Chondrocyte (in vitro differentiated cells): Measurements from ENCODE around the gene KCND3. TPM values are rescaled to one million over a fixed set of nuclear protein-coding genes. Genes with fewer than 3 reads are reported as not detected.
A peak's percentile ranks its signal among the peaks of the same experiment; 100 is the strongest.

Experiments used
- DNase-seq: peaks from one replicate; pipeline ENCODE4 v3.0.0; 2021; ENCODE audit warnings: mixed read lengths, low spot score
- H3K27ac Mint-ChIP-seq: one replicate; pipeline ENCODE4 v1.8.0; 2021; ENCODE audit warnings: mild to moderate bottlenecking, moderate library complexity, mixed read lengths; ENCODE audit not compliant: unreplicated experiment
- H3K27me3 Mint-ChIP-seq: 2 replicates; pipeline ENCODE4 v1.8.0; 2021; ENCODE audit warnings: low read depth, mixed read lengths
- H3K36me3 Mint-ChIP-seq: 2 replicates; pipeline ENCODE4 v1.8.0; 2021; ENCODE audit warnings: low read depth, mixed read lengths
- H3K4me1 Mint-ChIP-seq: 2 replicates; pipeline ENCODE4 v1.8.0; 2021; ENCODE audit warnings: low read depth, mild to moderate bottlenecking, mixed read lengths
- H3K4me3 Mint-ChIP-seq: one replicate; pipeline ENCODE4 v1.8.0; 2021; ENCODE audit warnings: mild to moderate bottlenecking, moderate library complexity, mixed read lengths; ENCODE audit not compliant: unreplicated experiment
- H3K9me3 Mint-ChIP-seq: 2 replicates; pipeline ENCODE4 v1.8.0; 2021; ENCODE audit warnings: low read depth, mixed read lengths
- CTCF ChIP-seq: fragments of 200-600 bp; sonication (generic); IDR thresholded peaks from 2 replicates; pipeline ENCODE4 v1.5.0; 2021; ENCODE audit warnings: antibody characterized with exemption, mild to moderate bottlenecking, moderate library complexity
- total RNA-seq: library from RNA; stranded (reverse); gene quantifications from 3 replicates; pipeline ENCODE4 v1.2.1, GENCODE V29; 2021

The KCND3 gene
- total RNA-seq, 1 donor from 2014 or later = 0.99 TPM

DNA sequence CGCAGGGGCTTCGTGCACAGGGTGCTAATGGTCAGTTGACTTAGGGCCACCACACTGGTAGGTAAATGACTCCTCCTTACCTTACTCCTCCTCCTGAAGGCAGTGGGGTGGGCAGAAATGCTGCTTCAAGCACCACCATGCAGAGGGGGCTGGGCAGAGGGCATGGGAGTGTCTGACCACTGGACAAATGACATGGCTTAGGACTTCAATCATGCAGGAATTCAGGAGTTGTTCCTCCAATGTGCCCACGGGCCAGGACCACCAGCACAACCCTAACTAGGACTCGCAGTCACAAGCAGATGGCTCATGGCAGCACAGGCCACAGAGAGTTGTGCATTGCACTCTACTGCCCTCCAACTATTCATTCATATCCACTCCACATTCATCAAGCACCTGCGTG is 65.7 kb downstream of the KCND3 start:
- Mint-ChIP-seq H3K4me3 (no peak overlapping the region), H3K4me1 (peaks cover 11% of the 10 kb centered on the region)
- no peak for DNase-seq

GRCh38 chr1:111921948-111922347 is 67.5 kb downstream of the KCND3 start:
- DNase-seq = no peak
- Mint-ChIP-seq H3K36me3 (no peaks in the 10 kb centered on the region), H3K27ac (no peak overlapping the region), H3K4me1 (peaks cover 11% of the 10 kb centered on the region), H3K4me3 (no peak overlapping the region), H3K9me3 (no peaks in the 10 kb centered on the region), H3K27me3 (peaks cover 6% of the 10 kb centered on the region)
- TF ChIP-seq CTCF = no peak

More for the DNA sequence above, 65.7 kb downstream of the KCND3 start:
- no peak overlapping the region for H3K27ac Mint-ChIP-seq
- H3K27me3 Mint-ChIP-seq = peaks cover 12% of the 10 kb centered on the region
- H3K9me3 Mint-ChIP-seq = no peaks in the 10 kb centered on the region
- H3K36me3 Mint-ChIP-seq = no peaks in the 10 kb centered on the region
- TF ChIP-seq CTCF = no peak

- no peak for DNase-seq
- Mint-ChIP-seq H3K4me1 (peaks cover 11% of the 10 kb centered on the region), H3K27me3 (peaks cover 3% of the 10 kb centered on the region), H3K36me3 (no peaks in the 10 kb centered on the region), H3K9me3 (no peaks in the 10 kb centered on the region), H3K27ac (peak overlapping the region; percentile 87), H3K4me3 (peak overlapping the region; percentile 2)
- no peak for TF ChIP-seq CTCF
Observed at GRCh38 chr1:111920221-111921024, 69.0 kb downstream of the KCND3 start.

- Mint-ChIP-seq H3K9me3 (no peaks in the 10 kb centered on the region), H3K27me3 (peaks cover 14% of the 10 kb centered on the region), H3K36me3 (no peaks in the 10 kb centered on the region), H3K4me1 (no peaks in the 10 kb centered on the region), H3K27ac (no peak overlapping the region), H3K4me3 (no peak overlapping the region)
- no peak for TF ChIP-seq CTCF
- no peak for DNase-seq
Observed at GRCh38 chr1:111911776-111912515, 77.5 kb downstream of the KCND3 start.

- no peak for TF ChIP-seq CTCF
- Mint-ChIP-seq H3K4me3 (no peak overlapping the region), H3K36me3 (no peaks in the 10 kb centered on the region), H3K27me3 (peaks cover 20% of the 10 kb centered on the region), H3K27ac (no peak overlapping the region), H3K4me1 (no peaks in the 10 kb centered on the region), H3K9me3 (no peaks in the 10 kb centered on the region)
- DNase-seq = no peak
Observed at GRCh38 chr1:111911061-111911460, 78.4 kb downstream of the KCND3 start.
